D721Med (cell line): ENCODE data around the gene TLX2.

Source experiments
- DNase-seq: peaks from one replicate; pipeline ENCODE4 v3.0.0; 2011; ENCODE audit warnings: low spot score; ENCODE audit not compliant: insufficient read length
- FAIRE-seq: peaks from 2 replicates; lab custom pipeline; 2011; peaks lifted over from hg19 to GRCh38; lab: Jason Lieb, UNC
- CTCF ChIP-seq: IDR thresholded peaks from 2 replicates; pipeline ENCODE4 v1.5.1; 2012; ENCODE audit warnings: mild to moderate bottlenecking, control low read depth; ENCODE audit not compliant: insufficient read depth; ENCODE audit errors: missing control alignments

TLX2 gene

DNA sequence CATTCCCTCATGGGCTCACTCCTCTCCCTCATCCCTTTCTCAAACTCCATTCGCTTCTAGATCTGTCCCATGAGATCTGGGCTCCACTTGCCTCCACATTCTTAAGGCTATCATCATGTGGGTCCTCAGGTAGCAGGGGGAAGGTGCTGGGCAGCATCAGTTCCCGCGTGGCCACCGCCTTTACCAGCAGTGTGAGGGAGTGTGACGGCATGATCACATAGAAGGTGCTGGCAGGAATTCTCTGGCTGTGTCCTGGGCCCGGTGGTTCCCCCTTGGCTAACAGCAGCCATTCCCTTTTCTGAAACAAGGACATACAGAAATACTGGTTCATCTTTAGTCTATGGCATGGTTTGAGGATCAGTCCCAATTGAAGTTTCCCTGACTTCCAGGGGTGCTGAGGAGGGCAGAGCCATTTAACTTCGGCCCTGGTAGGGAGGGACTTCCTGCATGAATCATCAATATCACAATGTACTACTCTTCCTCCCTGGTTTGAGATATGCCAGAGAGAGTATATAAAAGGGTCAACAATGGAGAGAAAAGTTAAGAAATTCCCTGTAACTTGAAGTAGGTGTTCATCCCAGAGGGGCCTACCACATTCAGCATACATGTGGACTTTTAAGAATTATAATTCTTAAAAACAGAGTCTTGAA, 48.0 kb downstream of the TLX2 start:
- DNase-seq, result no peak
- no peak for TF ChIP-seq CTCF
- FAIRE-seq, result no peak

DNA sequence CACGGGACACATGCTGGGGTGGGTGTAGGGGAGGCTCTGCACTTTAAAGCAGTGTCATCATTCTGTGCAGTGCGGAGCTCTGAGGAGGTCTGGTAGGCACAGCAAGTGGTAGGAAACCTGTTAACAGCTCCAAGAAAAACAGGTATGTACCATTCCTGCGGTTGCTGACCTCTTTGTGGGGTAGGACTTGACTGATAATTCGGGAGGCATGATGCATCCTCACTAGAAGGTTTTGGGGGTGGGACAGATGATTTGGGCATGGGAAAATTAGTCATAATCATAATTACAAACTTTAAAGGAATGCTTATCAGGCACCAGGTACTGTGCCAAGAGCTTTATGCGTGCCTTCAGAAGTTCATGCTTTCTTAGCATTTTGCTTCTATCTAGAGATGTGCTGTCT, 50.0 kb downstream of the TLX2 start:
- no peak for TF ChIP-seq CTCF
- DNase-seq (no peak), FAIRE-seq (no peak)

DNA sequence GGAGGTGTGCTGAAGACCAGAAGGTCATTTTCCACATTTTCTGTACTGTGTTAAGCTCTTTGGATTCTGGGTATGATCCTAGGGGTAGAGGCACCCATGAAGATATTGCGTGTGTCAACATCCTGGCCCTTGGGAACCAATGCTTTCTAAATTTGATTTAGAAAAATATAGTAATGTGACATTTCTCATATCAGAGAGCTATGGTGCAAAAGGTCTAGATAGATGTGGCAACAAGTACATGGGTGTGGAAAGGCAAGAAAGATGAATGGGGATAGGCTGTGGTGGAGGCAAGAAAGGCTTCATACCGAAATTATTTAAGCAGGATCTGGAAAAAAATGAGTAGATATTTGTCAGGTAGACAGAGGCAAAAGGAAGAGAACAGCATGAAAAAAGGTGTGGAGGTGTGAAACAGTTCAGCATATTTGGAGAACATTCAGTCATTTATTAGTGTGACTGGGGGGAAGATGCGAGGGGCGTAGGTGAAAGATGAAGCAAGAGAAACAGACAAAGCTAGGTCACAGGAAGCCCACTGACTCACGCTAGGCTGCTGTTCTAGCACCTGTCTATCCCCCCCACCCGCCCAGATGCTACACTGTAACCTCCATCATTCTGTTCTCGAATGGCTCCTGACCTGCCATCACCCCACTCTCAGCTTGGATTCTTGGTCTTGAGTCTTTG, 52.0 kb downstream of the TLX2 start:
- FAIRE-seq (no peak), DNase-seq (no peak)
- TF ChIP-seq CTCF, result no peak

DNA sequence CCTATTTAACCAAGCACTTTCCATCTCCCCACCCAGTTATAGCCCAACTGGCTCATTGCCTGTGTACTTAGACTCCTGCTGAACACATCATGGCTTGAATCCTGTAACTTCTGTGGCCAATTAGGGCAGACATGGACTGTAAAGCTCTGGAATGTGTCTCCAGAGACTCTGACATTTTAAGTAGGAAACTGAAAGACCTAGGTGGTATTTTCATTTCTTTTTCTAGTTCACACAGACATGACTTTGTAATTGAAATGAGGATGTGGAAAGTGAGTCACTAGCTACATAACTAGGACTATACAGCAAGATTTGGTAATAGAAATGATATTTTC, 52.5 kb downstream of the TLX2 start:
- TF ChIP-seq CTCF, result no peak
- DNase-seq (no peak), FAIRE-seq (no peak)
